ENCODE measurements around the gene FCHSD1.

DNA sequence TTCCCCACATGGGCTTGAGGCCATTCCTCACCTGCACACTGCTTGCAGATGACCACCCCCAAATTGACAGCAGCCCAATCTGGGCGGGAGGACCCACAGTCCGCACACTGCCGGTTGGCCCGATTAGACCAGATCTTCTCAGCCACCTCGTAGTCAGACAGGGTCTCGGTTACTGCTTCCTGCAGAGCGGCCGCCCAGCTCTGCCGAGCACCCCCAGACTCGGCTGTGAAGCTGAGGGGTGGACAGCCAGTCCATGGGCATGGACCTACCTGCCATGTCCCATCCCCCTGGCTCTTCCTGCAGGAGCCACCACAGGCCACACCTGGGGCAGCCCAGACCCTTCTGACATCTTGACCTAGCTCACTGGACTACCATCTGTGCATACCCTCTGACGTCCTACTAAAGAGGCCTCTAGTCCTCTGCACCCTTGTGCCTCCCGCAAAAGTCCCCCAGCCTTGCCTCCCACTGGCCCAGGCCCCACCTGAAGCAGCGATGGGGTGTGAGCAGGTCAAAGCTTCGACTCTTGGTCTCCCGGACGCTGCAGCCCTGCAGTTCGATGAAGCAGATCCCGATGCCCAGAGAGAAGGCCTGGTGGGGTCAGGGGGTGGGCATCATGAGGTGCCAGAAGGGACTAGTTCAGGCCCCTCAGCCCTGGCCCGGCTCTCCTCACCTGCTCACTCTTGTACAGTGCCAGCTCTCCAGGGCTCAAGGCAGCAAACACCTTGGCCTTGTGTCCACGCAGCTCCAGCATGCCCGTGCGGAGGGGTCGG lies 21.0 kb upstream of the FCHSD1 start:
- TF ChIP-seq, protein P1, sequence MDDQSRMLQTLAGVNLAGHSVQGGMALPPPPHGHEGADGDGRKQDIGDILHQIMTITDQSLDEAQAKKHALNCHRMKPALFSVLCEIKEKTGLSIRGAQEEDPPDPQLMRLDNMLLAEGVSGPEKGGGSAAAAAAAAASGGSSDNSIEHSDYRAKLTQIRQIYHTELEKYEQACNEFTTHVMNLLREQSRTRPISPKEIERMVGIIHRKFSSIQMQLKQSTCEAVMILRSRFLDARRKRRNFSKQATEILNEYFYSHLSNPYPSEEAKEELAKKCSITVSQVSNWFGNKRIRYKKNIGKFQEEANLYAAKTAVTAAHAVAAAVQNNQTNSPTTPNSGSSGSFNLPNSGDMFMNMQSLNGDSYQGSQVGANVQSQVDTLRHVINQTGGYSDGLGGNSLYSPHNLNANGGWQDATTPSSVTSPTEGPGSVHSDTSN (IDR thresholded peaks at IDR 0.05): no peak
- TF ChIP-seq YY1 (IDR thresholded peaks at IDR 0.05; ENCODE audit: low read depth): no peak
- TF ChIP-seq TAF1 (IDR thresholded peaks at IDR 0.05; ENCODE audit: borderline replicate concordance, low read depth, low read length): no peak
- TF ChIP-seq, protein P2, sequence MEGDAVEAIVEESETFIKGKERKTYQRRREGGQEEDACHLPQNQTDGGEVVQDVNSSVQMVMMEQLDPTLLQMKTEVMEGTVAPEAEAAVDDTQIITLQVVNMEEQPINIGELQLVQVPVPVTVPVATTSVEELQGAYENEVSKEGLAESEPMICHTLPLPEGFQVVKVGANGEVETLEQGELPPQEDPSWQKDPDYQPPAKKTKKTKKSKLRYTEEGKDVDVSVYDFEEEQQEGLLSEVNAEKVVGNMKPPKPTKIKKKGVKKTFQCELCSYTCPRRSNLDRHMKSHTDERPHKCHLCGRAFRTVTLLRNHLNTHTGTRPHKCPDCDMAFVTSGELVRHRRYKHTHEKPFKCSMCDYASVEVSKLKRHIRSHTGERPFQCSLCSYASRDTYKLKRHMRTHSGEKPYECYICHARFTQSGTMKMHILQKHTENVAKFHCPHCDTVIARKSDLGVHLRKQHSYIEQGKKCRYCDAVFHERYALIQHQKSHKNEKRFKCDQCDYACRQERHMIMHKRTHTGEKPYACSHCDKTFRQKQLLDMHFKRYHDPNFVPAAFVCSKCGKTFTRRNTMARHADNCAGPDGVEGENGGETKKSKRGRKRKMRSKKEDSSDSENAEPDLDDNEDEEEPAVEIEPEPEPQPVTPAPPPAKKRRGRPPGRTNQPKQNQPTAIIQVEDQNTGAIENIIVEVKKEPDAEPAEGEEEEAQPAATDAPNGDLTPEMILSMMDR (IDR thresholded peaks at IDR 0.05): no peak
- no peak for TF ChIP-seq EZH2phosphoT487 (IDR thresholded peaks at IDR 0.05; ENCODE audit: borderline replicate concordance, low read depth)
- TF ChIP-seq NFIC (IDR thresholded peaks at IDR 0.05; ENCODE audit: borderline replicate concordance): no peak
- no peak for TF ChIP-seq NRF1 (IDR thresholded peaks at IDR 0.05; ENCODE audit: low read depth, low read length)
- TF ChIP-seq, protein P3, sequence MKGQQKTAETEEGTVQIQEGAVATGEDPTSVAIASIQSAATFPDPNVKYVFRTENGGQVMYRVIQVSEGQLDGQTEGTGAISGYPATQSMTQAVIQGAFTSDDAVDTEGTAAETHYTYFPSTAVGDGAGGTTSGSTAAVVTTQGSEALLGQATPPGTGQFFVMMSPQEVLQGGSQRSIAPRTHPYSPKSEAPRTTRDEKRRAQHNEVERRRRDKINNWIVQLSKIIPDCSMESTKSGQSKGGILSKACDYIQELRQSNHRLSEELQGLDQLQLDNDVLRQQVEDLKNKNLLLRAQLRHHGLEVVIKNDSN (IDR thresholded peaks at IDR 0.05; ENCODE audit: borderline replicate concordance, low read depth): no peak
- no peak for TF ChIP-seq RAD21 (IDR thresholded peaks at IDR 0.05; ENCODE audit: low read length)
- TF ChIP-seq TEAD4 (IDR thresholded peaks at IDR 0.05; ENCODE audit: borderline replicate concordance, insufficient read depth): no peak
- no peak for TF ChIP-seq SMC3 (IDR thresholded peaks at IDR 0.05; ENCODE audit: low read depth, low read length)
- TF ChIP-seq, protein P4, sequence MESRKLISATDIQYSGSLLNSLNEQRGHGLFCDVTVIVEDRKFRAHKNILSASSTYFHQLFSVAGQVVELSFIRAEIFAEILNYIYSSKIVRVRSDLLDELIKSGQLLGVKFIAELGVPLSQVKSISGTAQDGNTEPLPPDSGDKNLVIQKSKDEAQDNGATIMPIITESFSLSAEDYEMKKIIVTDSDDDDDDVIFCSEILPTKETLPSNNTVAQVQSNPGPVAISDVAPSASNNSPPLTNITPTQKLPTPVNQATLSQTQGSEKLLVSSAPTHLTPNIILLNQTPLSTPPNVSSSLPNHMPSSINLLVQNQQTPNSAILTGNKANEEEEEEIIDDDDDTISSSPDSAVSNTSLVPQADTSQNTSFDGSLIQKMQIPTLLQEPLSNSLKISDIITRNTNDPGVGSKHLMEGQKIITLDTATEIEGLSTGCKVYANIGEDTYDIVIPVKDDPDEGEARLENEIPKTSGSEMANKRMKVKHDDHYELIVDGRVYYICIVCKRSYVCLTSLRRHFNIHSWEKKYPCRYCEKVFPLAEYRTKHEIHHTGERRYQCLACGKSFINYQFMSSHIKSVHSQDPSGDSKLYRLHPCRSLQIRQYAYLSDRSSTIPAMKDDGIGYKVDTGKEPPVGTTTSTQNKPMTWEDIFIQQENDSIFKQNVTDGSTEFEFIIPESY (IDR thresholded peaks at IDR 0.05; ENCODE audit: borderline replicate concordance, low read depth): no peak
